Peyer's patch (tissue), 4 donors: ENCODE results near the gene SPINK5. TPM values are rescaled to one million over a fixed set of nuclear protein-coding genes. Genes with fewer than 3 reads are reported as not detected.
"Not testable (repeated sequence)": the region's sequence is repeated elsewhere in the genome, so short reads cannot be mapped to it uniquely, and the experiment has no call there.

Experiments
- DNase-seq, 3 donors: peaks; one replicate each; pipeline ENCODE4 v3.0.0-alpha.2; 2017 to 2019
- H3K27ac ChIP-seq, 4 donors: fragments of 200-600 bp; sonication (generic); one replicate each; pipeline ENCODE4 v1.5.1; 2016 to 2019
- H3K27me3 ChIP-seq, 2 donors: fragments of 200-600 bp; sonication (generic); one replicate each; pipeline ENCODE4 v1.5.1; 2019
- H3K36me3 ChIP-seq, 3 donors: fragments of 200-600 bp; sonication (generic); one replicate each; pipeline ENCODE4 v1.5.1; 2016 to 2019
- H3K4me1 ChIP-seq, 4 donors: fragments of 200-600 bp; sonication (generic); one replicate each; pipeline ENCODE4 v1.5.1; 2016 to 2019
- H3K4me3 ChIP-seq, 4 donors: fragments of 200-600 bp; sonication (generic); 1 replicate in 3 of 4; 2 replicates in 1 of 4; pipeline ENCODE4 v1.5.1; 2016 to 2019; ENCODE audit warnings: mild to moderate bottlenecking in 1 of 4
- H3K9me3 ChIP-seq, 4 donors: fragments of 200-600 bp; sonication (generic); one replicate each; pipeline ENCODE4 v1.5.1; 2016 to 2019; ENCODE audit warnings: mild to moderate bottlenecking in 1 of 4
- POLR2A ChIP-seq, 2 donors: fragments of 450-650 bp; IDR thresholded peaks; one replicate each; pipeline ENCODE4 v1.5.1; 2017; ENCODE audit warnings: antibody characterized with exemption in 2 of 2, mild to moderate bottlenecking in 2 of 2, moderate library complexity in 2 of 2
- total RNA-seq, 4 donors: library from RNA; depleted of rRNA; stranded (reverse); fragments of >200 nt; gene quantifications; one replicate each; pipeline ENCODE4 v1.1.0, GENCODE V29; 2016
- TF ChIP-seq, protein P1 (sequence below), 6 experiments: fragments of 450-650 bp in 4 of 6; fragments of 200-600 bp in 2 of 6; sonication (generic) in 1 of 6; IDR thresholded peaks; one replicate each; pipeline ENCODE4 v1.5.1; 2017 to 2019; ENCODE audit warnings: antibody characterized with exemption in 6 of 6, mild to moderate bottlenecking in 3 of 6, moderate library complexity in 1 of 6

The SPINK5 gene
- total RNA-seq, 4 donors from 2014 or later = 0.94 TPM; not detected in 3

DNA sequence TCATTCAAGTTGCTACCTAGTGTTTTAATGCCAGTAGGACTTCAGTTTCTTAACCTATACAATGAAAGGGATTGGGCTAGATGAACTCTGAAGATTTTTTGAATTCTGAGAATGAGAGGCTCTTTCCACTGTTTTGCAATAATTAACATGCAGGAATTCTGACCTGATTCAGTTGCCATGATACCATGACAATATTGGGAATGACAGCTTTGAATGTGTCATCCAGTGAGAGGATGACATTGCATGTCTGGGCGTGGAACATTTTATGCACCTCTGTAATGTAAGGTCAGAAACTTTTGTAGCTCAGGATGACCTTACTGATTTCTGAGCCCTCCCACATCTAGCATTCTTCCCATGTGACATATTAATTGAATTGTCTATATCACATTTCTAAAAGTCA is 30.6 kb upstream of the SPINK5 start:
- H3K36me3 ChIP-seq = no peaks in the 10 kb centered on the region
- DNase-seq = no peak
- H3K4me3 ChIP-seq = no peak overlapping the region
- H3K9me3 ChIP-seq = no peaks in the 10 kb centered on the region
- H3K4me1 ChIP-seq = no peaks in the 10 kb centered on the region
- H3K27me3 ChIP-seq = no peaks in the 10 kb centered on the region
- H3K27ac ChIP-seq = no peak overlapping the region
- TF ChIP-seq, protein P1, sequence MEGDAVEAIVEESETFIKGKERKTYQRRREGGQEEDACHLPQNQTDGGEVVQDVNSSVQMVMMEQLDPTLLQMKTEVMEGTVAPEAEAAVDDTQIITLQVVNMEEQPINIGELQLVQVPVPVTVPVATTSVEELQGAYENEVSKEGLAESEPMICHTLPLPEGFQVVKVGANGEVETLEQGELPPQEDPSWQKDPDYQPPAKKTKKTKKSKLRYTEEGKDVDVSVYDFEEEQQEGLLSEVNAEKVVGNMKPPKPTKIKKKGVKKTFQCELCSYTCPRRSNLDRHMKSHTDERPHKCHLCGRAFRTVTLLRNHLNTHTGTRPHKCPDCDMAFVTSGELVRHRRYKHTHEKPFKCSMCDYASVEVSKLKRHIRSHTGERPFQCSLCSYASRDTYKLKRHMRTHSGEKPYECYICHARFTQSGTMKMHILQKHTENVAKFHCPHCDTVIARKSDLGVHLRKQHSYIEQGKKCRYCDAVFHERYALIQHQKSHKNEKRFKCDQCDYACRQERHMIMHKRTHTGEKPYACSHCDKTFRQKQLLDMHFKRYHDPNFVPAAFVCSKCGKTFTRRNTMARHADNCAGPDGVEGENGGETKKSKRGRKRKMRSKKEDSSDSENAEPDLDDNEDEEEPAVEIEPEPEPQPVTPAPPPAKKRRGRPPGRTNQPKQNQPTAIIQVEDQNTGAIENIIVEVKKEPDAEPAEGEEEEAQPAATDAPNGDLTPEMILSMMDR (IDR thresholded peaks at IDR 0.05) = no peak
- no peak for TF ChIP-seq POLR2A (IDR thresholded peaks at IDR 0.05)

DNA sequence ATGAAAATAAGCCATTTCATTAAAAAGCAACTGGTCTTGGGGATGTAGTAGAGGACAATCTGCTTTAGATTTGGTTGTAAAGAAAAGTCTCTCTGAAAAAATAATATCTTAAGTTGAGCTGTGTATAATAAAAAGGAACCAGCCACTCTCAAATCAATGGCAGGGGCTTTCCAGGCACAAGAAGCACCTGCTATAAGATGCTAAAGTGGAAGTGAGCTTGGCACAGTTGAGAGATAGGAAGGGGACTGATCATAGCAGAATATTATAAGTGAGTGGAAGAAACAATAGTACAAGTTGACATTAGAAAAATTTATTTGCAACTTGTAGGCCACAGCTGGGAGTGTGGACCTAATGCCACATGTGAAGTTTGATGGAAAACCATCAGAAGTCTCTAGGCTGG is 28.1 kb upstream of the SPINK5 start:
- Histone ChIP-seq H3K27me3 (no peaks in the 10 kb centered on the region), H3K9me3 (no peaks in the 10 kb centered on the region), H3K4me3 (no peak overlapping the region), H3K27ac (no peak overlapping the region), H3K4me1 (no peaks in the 10 kb centered on the region), H3K36me3 (no peaks in the 10 kb centered on the region)
- DNase-seq = no peak
- TF ChIP-seq, protein P1 (IDR thresholded peaks at IDR 0.05) = no peak
- TF ChIP-seq POLR2A (IDR thresholded peaks at IDR 0.05) = no peak

DNA sequence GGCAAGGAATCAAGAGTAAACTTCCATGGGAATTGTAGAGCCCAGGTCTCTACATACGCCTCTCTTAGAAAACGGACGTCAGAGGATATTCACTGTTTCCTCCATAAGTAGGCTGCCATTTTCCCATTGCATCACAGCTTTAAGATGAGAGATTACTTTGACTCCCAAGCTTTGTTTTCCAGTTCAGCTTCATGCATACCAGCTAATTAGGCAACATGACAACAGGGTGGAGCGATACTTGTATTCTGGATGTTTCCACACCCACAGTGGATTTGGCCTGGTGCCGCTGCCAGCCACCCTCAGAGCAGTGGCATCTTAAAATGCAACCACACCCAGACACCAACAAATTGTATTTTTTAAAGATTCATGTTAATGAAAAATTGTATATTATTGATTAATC is 20.9 kb upstream of the SPINK5 start:
- H3K36me3 ChIP-seq = no peaks in the 10 kb centered on the region
- H3K4me3 ChIP-seq = no peak overlapping the region
- no peaks in the 10 kb centered on the region for H3K9me3 ChIP-seq
- no peaks in the 10 kb centered on the region for H3K4me1 ChIP-seq
- TF ChIP-seq POLR2A (IDR thresholded peaks at IDR 0.05) = no peak
- TF ChIP-seq, protein P1 (IDR thresholded peaks at IDR 0.05) = no peak
- no peak for DNase-seq
- no peak overlapping the region for H3K27ac ChIP-seq
- H3K27me3 ChIP-seq = no peaks in the 10 kb centered on the region

DNA sequence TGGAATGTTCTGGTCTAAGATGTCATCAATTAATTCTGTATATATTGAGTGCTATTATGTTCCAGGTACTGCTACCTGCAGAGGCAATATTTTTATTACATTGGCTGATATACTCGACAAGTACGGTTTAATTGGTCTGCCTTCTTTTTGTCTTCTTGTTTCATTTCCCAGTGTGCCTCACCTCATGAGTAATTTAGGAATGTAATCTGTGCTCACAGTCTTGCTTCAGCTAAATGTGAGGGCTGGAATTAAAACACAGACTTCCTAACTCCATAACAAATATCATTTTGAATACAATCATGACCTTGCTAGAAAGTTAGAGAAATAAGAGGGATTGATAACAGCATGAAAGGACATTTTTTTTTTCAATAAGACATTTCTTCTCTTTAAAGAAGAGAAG is 20.1 kb upstream of the SPINK5 start:
- no peaks in the 10 kb centered on the region for H3K4me1 ChIP-seq
- H3K4me3 ChIP-seq = no peak overlapping the region
- H3K27ac ChIP-seq = no peak overlapping the region
- DNase-seq = no peak
- TF ChIP-seq, protein P1 (IDR thresholded peaks at IDR 0.05) = no peak
- TF ChIP-seq POLR2A (IDR thresholded peaks at IDR 0.05) = no peak
- no peaks in the 10 kb centered on the region for H3K27me3 ChIP-seq
- no peaks in the 10 kb centered on the region for H3K36me3 ChIP-seq
- no peaks in the 10 kb centered on the region for H3K9me3 ChIP-seq

DNA sequence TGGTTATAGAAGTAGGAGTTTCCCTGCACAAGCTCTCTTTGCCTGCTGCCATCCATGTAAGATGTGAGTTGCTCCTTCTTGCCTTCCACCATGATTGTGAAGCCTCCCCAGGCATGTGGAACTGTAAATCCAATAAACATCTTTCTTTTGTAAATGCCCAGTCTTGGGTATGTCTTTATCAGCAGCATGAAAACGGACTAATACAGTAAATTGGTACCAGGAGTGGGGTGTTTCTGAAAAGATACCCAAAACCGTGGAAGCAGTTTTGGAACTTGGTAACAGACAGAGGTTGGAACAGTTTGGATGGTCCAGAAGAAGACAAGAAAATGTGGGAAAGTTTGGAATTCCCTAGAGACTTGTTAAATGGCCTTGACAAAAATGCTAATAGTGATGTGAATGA is 8.6 kb upstream of the SPINK5 start:
- DNase-seq = not testable (repeated sequence)

DNA sequence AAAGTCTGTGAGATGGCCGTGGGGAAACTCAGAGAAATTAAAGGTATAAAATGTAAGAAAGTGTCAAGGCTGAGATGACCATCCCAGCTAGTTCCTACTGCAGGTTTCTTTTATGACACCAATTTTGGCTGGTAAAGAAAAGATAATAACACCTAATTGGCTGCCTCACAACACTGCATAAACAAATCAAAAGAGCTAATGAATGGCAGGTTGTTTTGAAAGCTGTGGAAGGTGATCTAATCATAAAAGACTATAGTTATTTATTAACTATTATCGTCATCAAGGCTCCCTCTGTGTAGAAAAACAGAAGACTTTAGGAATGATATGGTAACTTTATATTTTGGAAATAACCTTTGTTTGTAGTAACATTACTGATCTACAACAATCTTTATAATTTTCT is 3.5 kb upstream of the SPINK5 start:
- peaks cover 0 to 11% (median 2%) of the 10 kb centered on the region in 4 donors for H3K9me3 ChIP-seq
- H3K4me1 ChIP-seq = no peaks in the 10 kb centered on the region
- TF ChIP-seq, protein P1 (IDR thresholded peaks at IDR 0.05) = no peak
- TF ChIP-seq POLR2A (IDR thresholded peaks at IDR 0.05) = no peak
- H3K27me3 ChIP-seq = no peaks in the 10 kb centered on the region
- DNase-seq = no peak
- no peak overlapping the region for H3K4me3 ChIP-seq
- no peaks in the 10 kb centered on the region for H3K36me3 ChIP-seq
- no peak overlapping the region for H3K27ac ChIP-seq

More for the DNA sequence above, 8.6 kb upstream of the SPINK5 start:
- H3K4me3 ChIP-seq, H3K27me3 ChIP-seq, H3K4me1 ChIP-seq, H3K36me3 ChIP-seq, H3K27ac ChIP-seq: not testable (repeated sequence)
- peaks cover 0 to 17% (median 7%) of the 10 kb centered on the region in 4 donors for H3K9me3 ChIP-seq
